Hypothalamus (tissue), 51 donors: ENCODE results near the gene PSMD1.

ENCODE experiments used
- DNase-seq, 51 donors: peaks; one replicate each; lab custom pipeline; 2025; lab: John Stamatoyannopoulos, UW

Gene PSMD1

DNA sequence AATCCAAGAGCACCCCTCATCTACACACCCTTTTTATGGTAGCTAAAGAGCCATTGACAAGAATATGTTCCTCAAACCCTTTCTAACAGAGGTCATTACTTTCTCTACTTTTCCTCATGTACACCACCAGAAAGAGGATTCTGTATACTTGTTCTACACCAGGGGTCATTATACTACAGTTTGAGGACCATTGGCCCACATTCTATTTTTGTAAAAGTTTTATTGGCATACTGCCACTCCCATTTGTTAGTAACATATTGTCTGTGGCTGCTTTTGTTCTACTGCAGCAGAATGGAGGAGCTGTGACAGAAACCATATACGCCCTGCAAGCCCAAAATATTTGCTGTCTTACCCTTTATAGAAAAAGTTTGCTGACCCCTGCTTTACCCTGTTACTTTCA lies 53.9 kb downstream of the PSMD1 start:
- no peak for DNase-seq

DNA sequence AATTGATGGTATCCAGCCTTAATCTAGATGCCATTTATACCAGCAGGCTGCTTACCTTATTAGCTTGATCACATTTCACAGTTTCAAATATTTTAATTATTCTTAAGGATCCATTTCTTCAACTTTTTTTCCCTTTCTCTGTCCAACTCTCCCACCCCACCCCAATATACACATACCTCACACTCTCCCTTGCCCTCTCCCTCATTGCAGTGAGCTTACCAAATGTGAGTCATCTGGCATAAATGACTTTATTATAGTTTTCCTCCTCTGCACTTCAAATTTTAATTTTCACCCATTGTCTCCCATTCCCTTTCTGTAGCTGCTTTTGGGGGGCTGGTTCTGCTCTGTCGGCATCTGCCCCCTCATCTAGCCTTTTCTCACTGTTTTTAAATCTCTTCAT lies 55.3 kb downstream of the PSMD1 start:
- no peak for DNase-seq

DNA sequence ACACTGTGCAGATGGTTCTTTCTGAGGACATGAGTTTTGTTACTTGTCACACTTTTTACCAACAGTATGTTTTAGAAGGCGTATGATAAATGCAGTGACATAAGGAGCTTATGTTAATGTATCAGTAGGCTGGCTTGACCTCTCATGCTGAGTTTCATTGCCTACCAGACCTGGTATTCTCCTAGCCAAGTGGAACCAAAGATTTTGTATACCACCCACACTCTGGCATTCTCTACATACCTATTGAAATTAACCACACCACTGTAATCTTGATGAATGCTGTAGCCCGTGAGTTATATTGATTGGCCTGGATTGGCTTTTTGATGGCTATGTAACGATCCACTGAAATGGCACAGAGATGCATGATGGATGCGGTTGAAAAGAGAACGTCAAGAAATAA lies 56.8 kb downstream of the PSMD1 start:
- DNase-seq: no peak

DNA sequence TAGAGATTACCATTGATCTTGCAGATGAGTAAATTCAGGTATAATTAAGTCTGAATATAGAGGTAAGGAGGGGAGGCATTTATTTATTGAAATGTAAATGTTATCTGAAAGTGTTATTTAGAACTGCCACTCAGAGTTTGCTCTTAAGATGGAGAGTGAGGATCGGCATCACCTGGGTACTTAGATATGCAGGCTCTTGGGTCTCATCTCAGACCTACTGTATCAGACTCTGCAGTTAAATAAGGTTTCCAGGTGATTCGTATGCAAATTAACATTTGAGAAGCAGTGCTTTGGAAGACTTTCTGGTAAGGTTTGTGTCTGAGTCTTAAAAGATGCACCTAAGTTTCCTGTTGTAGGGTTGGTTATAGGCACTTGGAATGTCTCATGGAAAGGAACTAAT lies 59.0 kb downstream of the PSMD1 start:
- no peak for DNase-seq

DNA sequence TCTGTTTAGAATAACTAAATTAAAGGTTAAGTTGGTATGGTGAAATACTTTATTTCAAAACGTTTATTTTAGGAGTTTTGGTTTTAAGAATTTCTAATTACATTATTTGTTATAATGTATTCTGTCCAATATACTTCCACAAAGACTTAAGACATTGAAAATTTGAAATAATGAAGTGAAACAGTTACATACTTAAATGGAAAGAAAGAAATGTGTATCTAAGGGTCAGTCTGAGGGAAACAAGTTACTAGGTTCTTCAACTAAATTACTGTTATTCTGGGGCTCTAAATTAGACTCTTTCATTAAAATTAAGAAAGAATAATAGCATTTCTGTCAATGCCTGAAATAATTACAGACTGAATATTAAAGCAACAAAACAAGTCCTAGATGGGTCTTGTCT lies 60.5 kb downstream of the PSMD1 start:
- DNase-seq: no peak

DNA sequence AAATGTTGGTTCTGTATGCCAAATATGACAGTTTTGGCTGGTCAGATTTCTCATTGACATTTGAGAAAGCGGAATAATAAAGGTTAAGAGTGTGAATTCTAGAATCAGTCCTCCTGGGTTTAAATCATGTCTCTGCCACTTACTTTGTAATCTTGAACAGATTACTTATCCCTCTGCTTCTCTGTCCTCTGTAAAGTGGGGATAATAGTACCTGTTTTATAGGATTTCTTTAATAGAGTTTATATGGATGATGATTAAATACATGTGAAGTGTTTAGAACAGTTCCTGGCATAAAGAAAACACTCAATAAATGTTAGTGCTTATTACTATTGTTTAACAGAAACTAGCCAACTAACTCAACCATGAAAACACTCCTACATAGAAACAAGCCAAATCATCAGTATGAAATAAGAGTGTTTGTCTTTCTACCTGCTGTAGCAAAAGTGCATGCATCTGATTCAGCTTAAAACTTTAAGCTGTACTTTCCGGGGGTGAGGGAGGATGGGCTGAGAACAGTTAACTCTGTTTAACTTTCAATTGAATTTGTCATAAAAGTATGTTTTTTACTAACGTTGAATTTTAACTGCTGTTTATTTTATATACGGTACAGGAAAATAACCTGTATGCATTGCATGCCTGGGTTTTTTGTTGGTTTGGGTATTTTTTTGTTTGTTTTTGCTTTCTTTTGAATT lies 61.4 kb downstream of the PSMD1 start:
- no peak for DNase-seq

DNA sequence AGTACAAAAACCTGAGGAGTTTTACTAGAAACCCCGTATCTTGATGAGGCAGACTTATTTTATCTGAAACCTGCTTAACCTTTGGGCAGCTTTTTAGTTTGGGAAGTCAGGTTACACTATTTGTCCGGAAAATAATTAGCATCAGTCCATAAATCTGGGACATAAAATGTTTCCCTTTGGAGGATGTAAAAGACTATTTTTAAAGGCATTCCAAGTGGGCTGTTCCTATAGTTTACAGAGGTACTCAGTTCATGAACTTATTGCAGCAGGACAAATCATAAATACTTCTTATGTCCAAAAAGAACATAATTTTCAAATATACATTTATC lies 61.9 kb downstream of the PSMD1 start:
- no peak for DNase-seq

DNA sequence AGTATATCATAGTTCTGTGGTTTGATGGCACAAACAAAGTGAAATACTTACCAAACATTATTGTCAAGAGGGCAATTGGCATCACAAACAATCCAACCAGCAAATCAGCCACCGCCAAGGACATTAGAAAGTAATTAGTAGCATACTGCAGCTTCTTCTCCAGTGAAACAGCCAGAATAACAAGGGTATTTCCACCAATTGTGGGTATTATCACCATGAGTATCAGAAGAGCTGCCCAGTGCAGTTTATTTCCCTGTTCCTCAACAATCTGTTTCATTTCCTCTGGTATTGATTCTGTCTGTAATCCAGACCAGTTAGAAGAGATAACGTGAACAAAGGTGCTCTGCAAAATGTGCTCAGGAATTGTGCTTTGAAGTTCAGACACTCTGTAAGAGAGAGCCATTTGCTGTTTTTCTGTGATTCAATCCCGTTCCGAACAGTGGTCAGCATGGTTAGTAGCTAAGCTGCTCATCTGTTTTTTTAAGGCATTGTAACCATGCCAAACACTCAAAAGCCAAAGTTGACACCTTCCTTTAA lies 66.8 kb downstream of the PSMD1 start:
- no peak for DNase-seq

DNA sequence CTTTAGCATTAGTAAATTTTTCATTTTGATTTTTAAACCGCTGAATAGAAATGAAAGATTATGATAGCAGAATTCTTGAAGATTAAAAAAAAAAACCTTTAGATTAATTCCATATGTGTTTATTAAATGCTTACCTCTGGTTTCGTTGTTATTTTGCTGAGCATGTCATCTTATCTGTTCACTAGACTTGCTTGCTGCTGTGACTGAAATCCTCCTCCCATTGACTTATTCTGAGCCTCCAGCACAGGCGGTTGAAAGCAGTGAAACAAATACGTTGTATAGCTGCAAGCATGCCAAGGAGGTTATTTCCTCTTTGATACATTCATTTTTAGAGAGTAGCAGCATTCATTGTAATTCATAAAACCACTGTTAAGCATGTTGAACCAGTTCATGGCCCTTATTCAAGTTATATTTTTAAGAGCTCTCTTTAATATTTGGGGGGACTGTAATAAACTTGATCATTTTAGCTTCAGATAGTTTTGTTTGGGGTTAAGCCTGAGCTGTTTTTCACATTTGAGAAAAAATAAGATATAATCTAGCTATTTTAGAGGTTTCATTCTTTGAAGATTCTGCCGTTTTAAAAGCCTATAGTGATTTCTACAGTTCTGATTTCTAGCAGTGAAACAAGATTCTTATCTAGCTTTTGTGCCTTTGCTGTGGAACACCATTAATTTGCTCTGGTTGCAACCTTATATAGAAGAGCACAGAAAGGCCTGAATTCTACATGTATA lies 68.3 kb downstream of the PSMD1 start, which contains the start of gene HTR2B:
TSS of gene HTR2B (minus strand) at position 205 of the 731 bp plus-strand sequence. CDS start 1,278 bp downstream, outside the sequence.
- DNase-seq: peak in 1 of 51 donors; percentile 4

DNA sequence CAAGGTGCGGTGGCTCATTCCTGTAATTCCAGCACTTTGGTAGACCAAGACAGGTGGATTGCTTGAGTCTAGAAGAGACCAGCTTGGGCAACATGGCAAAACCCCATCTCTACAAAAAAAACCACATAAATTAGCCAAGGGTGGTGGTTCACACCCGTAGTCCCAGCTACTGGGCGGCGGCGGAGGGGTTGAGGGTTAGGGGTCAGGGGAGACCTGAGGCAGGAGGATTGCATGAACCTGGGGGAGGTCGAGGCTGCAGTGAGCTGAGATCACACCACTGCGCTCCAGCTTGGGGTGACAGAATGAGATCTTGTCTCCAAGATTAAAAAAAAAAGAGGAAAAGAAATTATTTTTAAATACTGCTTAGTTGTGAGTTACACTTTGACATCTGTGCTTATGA lies 69.5 kb downstream of the PSMD1 start:
- no peak for DNase-seq

DNA sequence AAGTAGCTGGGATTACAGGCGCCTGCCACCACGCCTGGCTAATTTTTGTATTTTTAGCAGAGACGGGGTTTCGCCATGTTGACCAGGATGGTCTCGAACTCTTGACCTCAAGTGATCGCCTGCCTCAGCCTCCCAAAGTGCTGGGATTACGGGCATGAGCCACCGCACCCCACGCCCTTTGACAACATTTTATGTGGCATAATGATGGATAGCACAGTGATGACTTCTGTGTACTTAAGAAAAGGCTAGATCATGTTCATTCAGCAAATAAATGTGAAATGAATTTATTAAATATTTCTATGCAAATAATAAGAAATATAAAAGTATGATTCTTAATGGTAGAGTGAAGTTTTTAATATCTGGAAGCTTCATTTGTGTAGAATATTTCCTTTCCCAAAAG lies 70.8 kb downstream of the PSMD1 start:
- no peak for DNase-seq

DNA sequence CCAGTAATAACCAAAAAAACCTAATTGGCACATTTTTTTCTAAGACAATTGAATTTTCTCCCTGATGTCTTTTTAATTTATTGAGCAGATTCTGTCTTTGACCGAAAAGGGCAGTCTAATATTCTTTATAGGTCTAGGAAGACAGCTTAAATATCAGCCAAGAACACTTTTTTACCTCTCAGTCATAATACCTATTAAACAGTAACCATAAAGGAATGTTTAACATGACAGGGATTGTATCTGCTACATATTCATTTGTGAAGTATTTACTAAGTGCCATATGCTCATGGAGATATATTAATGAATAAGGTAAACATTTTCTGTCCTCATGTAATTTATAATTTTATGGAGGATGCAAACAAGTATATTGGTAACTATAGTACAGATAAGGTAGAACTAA lies 71.3 kb downstream of the PSMD1 start:
- DNase-seq: no peak

DNA sequence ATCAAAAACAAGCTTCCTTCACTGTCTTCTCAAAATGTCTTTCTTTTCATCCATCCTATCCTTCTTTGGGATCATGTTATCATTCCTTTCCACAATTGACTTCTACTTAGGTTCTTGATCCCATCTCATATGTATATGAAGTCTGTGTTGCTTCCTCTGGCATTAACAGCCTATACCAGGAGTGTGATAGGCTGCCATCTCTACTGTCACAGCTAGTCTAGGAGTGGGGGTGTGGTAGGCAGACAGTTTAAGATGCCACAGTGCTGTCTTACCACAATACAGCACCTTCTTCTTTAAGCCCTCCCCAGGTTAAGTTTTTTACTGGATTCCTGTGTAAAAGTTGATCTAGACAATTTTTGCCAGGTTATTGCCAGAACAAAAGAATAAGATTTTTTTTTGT lies 71.9 kb downstream of the PSMD1 start:
- no peak for DNase-seq

DNA sequence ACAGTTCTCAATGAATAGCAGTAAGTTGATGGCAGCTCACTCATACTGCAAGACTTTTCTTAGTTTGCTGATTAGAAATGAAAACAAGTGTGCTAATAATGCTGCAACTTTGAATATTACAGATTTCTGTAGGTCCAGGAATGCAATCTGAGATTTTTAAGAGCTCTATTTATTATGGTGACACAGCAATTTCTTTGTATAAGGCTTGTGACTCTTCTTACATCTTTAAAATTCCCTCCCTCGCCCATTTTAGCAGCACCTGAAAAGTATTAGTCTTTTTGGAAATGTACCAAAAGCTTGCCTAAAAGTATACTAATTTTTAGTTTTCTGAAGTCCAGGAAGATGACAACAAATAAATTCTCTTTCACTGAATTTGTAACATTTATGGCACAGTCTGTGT lies 72.5 kb downstream of the PSMD1 start:
- DNase-seq: no peak

DNA sequence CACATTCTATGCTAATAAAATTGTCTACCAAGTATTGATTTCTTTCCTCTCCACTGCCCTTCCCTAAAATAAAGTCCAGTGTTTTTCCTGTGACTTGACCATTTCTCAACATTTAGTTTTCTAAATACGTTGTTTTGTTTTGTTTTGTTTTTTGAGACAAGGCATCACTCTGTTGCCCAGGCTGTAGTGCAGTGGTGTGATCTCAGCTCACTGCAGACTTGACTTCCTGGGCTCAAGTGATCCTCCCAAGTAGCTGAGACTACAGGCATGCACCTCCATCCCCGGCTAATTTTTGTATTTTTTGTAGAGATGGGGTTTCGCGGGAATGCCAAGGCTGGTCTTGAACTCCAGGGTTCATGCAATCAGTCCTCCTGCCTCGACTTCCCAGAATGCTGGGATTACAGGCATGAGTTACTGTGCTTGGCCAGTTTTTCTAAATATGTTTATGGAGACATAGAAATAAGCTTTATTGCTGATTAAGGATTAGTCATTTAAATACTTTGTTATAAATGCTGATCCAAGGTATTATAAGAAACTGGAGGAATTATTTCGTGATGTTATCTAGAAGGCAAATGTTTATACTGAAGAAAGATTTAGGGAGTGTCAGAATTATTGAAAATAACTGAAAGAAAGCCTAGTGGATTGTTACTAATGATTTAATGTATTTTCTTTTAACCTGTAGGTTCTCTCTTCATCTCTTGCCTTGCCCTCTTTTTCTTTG lies 73.8 kb downstream of the PSMD1 start:
- DNase-seq: no peak

DNA sequence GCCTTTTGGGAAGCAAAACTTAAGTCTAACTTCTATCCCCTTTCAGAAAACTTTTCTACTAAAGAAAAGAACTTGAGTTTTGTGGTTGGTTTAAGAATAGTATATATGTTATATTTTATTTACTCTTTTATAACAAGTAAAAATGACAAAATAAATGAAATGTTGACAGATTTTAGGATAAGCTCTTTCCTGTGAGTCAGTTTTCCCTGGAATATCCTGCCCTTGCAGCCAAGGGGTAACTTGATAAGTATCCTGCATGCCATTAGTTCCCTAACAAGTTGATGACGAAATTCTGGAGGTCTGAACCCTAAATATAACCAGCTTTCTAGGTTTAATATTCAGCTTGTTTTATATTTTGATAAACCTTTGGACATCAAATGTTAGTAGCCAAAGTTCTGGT lies 75.5 kb downstream of the PSMD1 start:
- no peak for DNase-seq

DNA sequence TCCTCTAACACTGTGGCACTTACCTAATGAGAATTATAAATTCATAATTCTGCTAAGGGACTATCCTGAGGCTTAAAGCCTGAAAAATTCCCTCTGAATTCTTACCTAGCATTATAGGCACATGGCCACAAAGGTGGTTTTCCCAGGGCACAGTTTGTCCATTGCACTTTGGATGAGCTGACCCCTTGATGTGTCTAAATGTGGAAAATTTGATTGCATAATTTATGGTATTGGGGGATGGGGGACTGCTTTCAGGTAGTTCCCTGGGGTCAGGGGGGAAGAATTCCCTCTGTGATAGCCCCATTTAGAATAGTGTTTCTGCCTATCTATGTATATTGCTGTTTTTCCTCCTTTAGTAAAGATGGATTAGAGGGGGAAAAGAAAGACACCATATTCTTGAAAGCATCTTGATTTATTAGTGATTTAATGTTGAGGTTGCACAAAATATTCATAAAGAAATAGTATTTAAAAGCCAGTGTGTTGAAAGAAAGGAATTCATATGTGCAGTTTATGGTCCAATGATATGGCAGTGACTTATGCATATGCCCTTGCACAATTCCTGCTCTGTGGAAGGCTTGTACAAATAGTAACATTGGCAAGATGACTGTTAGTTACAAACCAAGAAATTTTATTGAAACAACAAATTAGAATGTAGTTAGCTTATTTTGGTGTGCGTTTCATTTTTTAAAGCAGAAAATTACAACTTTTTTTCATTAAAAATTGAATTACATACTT lies 76.9 kb downstream of the PSMD1 start:
- no peak for DNase-seq

DNA sequence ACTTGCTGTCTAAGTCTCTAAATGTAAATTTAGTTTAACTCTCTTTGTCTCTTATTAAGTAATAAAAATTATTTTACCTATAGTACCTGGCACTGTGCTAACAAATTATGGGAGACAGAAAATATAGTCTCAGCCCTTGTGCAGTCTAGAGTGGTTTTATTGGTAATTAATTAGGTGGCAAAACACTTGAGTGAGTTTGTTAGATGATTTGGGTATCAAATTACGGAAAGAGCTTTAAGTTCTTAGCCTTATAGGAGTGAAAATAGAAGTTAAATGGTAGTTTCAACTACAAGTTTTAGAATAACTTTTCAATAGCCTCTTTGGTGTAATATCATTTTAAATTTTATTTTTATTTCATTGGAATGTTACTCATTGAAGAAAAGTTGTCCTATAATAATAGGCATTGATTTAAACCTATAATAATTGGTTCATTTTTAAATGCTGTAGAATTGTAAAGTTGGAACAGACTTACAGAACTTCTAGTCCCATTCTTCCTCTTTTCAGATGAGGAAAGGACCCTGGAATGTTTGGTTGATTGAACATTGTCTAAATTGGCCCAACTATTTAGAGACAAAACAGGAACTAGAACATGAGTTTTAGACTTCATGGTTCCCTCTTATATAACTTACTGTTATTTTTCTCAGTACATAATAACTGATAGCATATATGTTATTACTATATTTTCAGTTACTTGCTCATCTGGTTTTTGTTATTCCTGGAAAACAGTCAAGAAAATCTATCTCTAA lies 78.4 kb downstream of the PSMD1 start:
- no peak for DNase-seq

DNA sequence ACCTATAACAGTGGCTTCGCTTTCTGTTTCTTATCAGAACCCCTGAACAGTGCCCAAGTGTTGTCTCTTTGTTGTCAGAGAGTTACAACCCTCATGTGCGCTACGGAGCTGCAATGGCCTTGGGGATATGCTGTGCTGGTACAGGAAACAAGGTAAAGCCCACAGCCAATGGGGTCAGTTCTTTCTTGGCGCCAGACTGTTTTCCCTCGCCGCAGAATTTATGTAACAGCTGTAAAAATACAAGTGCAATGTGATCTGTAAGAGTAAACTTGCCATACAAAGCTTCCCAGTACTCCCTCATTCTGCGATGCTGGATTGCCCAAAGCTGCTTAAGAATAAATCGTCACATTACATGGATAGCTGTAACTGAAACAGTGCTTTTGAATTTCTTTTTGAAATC lies 82.0 kb downstream of the PSMD1 start:
- DNase-seq: no peak

DNA sequence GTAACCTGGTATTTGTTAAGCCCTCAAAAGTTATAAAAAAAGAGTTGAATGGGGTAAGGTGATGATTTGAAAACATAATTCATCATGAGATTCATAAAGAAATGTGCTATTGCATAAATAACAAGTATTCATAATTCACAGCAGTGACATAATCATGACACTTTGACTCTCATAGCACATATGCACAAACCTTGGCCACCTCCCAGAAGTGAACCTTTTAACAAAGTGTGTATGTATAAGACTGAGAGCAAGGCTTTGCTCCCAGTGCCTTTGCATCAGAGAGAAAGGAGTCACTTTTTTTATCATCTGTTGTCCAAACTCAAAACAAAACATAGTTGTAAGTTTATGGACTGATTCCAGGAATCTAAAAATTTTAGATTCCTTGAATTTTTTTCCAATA lies 83.1 kb downstream of the PSMD1 start:
- no peak for DNase-seq
